HG03159 (cell line): ENCODE data around the gene PEX3.
A peak's percentile ranks its signal among the peaks of the same experiment; 100 is the strongest.
"Not testable (repeated sequence)": the region's sequence is repeated elsewhere in the genome, so short reads cannot be mapped to it uniquely, and the experiment has no call there.

Source experiments
- ATAC-seq: cut with Tn5 transposase; IDR thresholded peaks from one replicate; pipeline ENCODE4 v1.9.1; 2021; ENCODE audit warnings: mild to moderate bottlenecking, moderate library complexity; ENCODE audit not compliant: unreplicated experiment

Gene PEX3

GRCh38 chr6:143505537-143505936, 54.9 kb downstream of the PEX3 start:
- ATAC-seq: peak; percentile 41

- no peak for ATAC-seq
Measured at GRCh38 chr6:143506199-143506598, 55.6 kb downstream of the PEX3 start.

GRCh38 chr6:143506620-143507019, 56.0 kb downstream of the PEX3 start:
- ATAC-seq: no peak

DNA sequence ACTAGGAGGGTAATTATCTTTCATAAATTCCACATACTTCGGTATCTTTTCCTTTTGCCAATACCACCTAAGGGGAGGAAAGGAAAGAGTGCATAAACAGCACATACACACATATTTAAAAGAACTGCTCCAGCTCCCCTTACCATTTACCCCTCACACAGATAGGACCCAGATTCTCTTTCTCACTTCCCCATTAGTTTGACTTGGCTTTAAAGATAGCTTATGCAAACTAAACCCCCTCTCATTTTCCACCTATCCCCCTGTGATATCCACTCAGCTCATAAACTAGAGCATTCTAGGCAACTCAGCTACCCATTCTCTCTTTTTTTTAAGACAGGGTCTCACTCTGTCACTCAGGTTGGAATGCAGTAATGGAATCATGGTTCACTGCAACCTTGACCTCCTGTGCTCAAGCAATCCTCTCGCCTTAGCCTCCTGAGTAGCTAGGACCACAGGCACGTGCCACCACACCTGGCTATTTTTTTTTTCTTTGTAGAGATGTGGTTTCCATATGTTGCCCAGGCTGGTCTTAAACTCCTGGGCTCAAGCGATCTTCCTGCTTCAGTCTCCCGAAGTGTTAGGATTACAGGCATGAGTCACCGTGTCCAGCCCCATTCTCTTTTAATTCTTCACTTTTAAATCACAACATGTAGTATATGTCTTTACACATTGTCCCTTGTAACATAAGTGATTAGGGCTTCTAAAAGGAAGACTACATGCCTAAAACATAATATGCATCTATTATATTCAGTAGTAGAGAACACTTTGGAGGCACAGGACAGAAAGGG, 56.9 kb downstream of the PEX3 start:
- ATAC-seq: peak; percentile 60

DNA sequence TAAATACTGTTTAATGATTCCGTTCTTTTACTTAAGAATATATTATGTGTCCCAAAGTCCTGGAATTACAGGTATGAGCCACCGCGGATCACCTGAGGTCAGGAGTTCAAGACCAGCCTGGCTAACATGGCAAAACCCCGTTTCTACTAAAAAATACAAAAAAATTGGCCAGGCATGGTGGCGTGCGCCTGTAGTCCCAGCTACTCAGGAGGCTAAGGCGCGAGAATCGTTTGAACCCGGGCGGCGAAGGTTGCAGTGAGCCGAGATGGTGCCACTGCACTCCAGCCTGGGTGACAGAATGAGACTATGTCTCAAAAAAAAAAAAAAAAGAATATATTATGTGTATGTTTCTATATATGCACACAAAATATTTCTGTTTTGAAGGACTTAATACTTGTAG, 59.7 kb downstream of the PEX3 start:
- ATAC-seq: not testable (repeated sequence)

GRCh38 chr6:143510991-143511891, 60.6 kb downstream of the PEX3 start, which contains the start of gene FUCA2:
Gene FUCA2, minus strand, starts transcription at chr6:143511720. Its CDS starts 86 bp downstream, at chr6:143511634.
- peak; percentile 54 for ATAC-seq

- no peak for ATAC-seq
Measured at GRCh38 chr6:143513410-143513809, 62.8 kb downstream of the PEX3 start.

DNA sequence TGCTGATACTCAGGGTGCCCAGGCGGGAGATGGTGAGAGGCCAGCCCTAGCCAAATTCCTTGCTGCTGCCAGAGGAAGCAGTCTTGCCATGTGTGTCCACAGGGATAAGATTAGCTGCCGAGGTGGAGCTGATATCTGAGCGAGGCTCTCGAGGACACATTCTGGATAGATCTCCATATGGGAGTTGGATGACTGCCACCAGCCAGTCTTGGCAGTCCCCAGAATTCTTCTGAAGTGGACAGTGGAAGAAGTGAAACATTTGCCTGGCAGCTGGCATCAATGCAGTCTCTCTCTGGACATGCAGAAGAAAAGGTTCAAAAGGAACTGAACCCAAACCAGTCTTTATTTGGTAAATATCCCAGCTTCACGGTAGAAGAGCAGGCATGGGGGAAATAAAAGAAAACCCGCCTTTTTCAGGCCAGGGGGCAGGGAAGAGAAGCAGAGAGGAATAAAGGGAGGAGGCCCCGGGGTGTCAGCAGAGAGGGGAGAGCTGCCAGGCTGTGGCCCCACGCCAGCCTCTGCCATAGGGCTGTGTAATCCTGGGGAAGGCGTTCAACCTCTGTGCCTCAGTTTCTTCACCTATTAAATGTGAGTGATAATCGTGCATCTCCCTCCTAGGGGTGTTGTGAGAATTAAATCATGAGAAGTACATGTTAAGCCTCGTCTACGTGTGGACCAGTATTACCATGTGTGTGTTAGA, 64.6 kb downstream of the PEX3 start:
- no peak for ATAC-seq

DNA sequence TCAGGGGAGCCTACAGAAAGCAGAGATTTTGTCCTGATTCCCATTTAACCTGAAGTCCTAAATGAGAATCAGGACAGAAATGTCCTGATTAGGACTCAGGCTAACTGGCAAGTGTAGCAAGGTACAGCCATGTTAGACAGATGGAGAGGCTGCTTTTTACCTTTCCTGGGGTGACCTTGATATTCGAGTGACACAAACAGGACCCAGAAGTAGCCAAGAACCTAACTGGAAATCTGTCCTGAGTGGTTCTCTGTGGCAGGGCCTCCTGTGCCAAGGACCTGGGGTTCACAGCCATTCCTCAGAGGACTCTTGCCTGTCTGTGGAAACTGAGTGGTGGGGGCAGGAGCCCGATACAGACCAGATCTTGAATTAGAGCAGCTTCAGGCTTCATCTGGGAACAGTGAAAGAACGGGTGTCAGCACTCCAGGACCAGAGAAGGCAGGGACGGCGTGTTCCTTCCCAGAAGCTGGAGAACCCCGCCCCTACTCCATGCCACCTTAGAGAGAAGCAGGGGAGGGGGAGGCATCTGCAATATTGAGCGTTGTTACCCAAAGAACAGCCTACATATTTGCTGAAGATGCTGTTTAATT, 65.3 kb downstream of the PEX3 start:
- no peak for ATAC-seq

GRCh38 chr6:143516690-143517446, 66.3 kb downstream of the PEX3 start:
- ATAC-seq: no peak

DNA sequence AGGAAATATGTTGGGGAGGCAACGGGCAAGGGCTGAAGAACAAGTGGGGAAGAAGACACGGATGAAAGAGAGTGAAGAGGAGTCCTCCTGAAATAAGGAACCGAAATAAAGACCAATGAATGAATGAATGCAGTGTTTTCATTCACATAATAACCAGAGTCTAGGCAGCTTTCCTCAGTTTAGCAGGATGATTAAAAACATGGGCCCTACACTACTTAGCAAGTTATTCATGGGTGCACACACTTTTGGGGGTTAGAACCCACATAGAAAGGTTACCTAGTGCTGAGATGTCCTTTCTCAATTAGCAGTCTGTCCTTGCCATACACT, 66.8 kb downstream of the PEX3 start:
- ATAC-seq: no peak

DNA sequence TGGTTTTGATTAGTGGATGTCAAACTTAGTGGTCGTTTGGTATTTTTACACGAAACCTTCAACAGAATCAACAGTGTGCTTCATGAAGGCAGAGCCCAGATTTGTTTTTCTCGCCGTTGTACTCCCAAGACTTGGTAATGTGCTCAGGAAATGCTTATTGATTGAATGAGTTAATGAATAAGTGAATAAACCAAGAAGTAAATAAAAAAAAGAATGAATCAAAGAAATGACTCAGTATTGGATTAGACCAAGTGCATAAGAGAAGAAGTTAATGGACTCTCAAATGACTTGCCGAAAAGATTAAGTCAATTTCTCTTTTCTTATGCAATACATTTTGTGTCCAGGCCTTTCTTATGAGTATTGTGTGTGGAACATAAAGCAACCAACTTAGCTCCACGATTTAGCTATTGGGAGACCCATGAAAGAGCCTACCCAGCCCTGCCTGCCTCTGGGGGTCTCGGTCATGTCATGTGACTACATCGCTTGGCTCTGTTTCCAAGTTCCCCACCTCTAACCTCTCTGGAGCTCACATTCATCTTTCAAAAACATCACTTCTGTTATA, 71.5 kb downstream of the PEX3 start:
- ATAC-seq: no peak

GRCh38 chr6:143525356-143525755, 74.8 kb downstream of the PEX3 start:
- no peak for ATAC-seq

DNA sequence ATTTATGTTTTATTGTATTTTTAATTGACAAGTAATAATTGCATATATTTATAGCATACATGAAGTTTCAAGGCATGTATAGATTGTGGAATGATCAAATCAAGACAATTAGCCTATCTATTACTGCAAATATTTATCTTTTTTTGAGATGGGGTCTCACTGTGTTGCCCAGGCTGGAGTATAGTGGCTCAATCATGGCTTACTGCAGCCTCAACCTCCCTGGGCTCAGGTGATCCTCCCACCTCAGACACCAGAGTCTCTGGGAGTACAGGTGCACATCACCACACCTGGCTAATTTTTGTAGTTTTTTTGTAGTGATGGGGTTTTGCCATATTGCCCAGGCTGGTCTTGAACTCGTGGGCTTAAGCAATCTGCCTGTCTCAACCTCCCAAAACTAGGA, 77.1 kb downstream of the PEX3 start:
- no peak for ATAC-seq

DNA sequence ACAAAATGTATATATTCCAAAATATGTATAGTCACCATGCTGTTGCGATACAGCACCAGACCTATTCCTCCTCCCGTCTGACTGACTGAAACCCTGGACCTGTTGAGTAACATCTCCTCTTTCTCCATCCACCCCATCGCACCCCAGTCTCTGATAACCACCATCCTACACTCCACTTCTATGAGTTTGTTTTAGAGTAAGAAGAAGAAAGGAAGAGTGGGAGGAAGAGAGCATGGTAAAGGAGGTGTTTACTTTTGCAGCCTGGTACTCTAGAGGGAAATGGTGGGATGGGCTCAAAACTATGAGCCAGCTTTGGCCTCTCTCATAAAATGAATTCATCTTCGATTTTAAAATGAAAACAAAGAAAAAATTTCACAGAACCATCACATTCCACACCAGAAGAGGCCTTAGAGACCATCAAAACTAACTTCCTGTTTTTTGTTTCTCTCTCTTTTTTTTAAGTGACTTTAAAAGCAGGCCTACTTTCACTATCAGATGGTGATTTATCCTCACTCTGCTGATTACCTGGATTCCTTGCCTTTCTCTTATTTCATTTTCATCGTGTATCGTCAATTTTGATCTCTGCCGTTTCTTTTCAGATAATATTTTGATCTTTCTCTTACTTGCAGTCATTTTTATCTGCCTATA, 77.7 kb downstream of the PEX3 start:
- ATAC-seq: peak; percentile 77

DNA sequence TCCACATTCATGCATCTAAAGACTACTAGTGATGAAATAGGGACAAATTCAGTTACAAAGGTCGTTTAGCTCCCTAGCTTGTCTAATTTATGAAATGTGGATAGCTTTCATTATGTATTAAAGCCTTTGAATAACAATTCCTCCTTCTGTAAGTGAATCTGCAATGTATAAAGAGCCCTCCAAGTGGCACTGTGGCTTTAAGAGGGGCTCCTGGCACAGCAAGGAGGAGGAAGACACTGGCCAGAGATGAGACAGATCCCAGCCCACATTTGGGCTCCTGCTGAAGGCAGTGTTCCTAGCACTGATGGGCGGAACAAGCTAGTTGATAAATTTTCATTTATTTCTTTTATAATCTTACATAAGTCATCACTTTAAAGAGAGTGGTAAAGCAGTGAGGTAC, 78.5 kb downstream of the PEX3 start:
- ATAC-seq: no peak

- no peak for ATAC-seq
Measured at GRCh38 chr6:143531720-143532499, 81.3 kb downstream of the PEX3 start.

DNA sequence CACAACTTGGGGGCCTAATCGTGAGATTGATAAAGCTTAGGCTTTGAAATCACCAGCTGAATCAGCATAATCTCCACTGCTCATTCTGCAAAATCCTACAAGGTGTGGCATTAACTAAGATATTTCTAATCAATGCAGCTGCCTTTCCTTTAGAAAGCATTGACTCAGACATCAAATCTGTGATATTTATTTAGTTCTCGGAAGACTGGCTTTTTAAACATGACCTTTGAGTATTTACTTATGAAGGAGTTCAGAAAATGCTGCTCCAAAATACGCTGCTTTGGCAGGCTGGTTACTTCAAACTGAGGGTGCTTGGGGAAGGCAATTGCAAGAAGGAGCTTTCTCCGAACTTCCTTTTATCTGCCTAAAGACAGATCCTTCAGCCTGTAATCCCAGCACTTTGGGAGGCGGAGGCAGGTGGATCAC, 84.6 kb downstream of the PEX3 start:
- no peak for ATAC-seq

GRCh38 chr6:143536461-143536865, 85.9 kb downstream of the PEX3 start:
- ATAC-seq: peak; percentile 52
